ENCODE data around the gene CUL4A. TPM values are rescaled to one million over a fixed set of nuclear protein-coding genes. Genes with fewer than 3 reads are reported as not detected.

The CUL4A gene
- polyA plus RNA-seq, 1 of the 3 experiments (the other 2 are of a cell fraction), result 51.2 TPM

DNA sequence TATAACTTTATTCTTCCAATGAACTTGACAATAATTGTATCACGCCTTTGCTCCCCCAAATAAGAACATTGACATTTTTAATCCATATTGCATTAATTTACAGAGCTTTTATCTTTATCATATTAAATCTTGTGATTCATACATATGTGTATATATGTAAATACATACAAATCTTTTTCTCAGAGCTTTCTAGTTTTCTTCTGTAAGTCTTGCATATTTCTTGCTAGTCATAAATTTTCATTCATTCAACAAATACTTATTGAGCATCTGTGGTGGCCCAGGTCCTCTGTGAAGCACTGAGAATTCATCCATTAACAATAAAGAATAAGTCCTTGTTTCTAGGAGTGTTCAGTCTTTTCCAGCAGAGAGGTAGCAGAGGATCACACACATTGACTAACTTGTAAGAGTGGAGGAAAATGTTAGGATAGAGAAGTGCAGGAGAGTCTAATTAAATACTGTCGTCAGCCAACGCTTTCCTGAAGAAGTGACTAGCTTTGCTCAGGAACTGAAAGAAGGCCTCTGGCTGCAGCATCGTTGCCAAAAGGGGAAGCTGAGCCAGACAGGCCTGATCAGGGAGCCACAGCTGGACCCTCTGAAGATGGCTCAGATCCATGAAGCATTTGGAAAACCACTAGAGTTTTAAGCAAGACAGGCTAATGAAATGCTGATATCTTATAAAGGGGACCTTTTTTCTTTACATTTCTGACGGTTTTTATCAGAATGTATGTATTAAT lies 49.1 kb downstream of the CUL4A start (continued):
- TF ChIP-seq FOXM1 (IDR thresholded peaks at IDR 0.05; ENCODE audit: low read depth), result no peak
- TF ChIP-seq EP300 (IDR thresholded peaks at IDR 0.05; ENCODE audit: borderline replicate concordance in 1 of 2, low read depth in 1 of 2, low read length in 1 of 2), result no peak
- no peak for TF ChIP-seq GABPA (IDR thresholded peaks at IDR 0.05; ENCODE audit: low read depth)
- TF ChIP-seq, protein P1, sequence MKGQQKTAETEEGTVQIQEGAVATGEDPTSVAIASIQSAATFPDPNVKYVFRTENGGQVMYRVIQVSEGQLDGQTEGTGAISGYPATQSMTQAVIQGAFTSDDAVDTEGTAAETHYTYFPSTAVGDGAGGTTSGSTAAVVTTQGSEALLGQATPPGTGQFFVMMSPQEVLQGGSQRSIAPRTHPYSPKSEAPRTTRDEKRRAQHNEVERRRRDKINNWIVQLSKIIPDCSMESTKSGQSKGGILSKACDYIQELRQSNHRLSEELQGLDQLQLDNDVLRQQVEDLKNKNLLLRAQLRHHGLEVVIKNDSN (IDR thresholded peaks at IDR 0.05; ENCODE audit: borderline replicate concordance, low read depth), result no peak
- TF ChIP-seq, protein P2, sequence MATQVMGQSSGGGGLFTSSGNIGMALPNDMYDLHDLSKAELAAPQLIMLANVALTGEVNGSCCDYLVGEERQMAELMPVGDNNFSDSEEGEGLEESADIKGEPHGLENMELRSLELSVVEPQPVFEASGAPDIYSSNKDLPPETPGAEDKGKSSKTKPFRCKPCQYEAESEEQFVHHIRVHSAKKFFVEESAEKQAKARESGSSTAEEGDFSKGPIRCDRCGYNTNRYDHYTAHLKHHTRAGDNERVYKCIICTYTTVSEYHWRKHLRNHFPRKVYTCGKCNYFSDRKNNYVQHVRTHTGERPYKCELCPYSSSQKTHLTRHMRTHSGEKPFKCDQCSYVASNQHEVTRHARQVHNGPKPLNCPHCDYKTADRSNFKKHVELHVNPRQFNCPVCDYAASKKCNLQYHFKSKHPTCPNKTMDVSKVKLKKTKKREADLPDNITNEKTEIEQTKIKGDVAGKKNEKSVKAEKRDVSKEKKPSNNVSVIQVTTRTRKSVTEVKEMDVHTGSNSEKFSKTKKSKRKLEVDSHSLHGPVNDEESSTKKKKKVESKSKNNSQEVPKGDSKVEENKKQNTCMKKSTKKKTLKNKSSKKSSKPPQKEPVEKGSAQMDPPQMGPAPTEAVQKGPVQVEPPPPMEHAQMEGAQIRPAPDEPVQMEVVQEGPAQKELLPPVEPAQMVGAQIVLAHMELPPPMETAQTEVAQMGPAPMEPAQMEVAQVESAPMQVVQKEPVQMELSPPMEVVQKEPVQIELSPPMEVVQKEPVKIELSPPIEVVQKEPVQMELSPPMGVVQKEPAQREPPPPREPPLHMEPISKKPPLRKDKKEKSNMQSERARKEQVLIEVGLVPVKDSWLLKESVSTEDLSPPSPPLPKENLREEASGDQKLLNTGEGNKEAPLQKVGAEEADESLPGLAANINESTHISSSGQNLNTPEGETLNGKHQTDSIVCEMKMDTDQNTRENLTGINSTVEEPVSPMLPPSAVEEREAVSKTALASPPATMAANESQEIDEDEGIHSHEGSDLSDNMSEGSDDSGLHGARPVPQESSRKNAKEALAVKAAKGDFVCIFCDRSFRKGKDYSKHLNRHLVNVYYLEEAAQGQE (IDR thresholded peaks at IDR 0.05; ENCODE audit: low read depth, low read length), result no peak
- no peak for TF ChIP-seq MEF2A (IDR thresholded peaks at IDR 0.05; ENCODE audit: borderline replicate concordance, low read depth)
- TF ChIP-seq RXRA (IDR thresholded peaks at IDR 0.05; ENCODE audit: borderline replicate concordance, low read depth), result no peak
- no peak for TF ChIP-seq RAD21 (IDR thresholded peaks at IDR 0.05; ENCODE audit: low read length)
- TF ChIP-seq TAF1 (IDR thresholded peaks at IDR 0.05; ENCODE audit: borderline replicate concordance, low read depth, low read length), result no peak
- TF ChIP-seq SMC3 (IDR thresholded peaks at IDR 0.05; ENCODE audit: low read depth, low read length), result no peak
- TF ChIP-seq, protein P3, sequence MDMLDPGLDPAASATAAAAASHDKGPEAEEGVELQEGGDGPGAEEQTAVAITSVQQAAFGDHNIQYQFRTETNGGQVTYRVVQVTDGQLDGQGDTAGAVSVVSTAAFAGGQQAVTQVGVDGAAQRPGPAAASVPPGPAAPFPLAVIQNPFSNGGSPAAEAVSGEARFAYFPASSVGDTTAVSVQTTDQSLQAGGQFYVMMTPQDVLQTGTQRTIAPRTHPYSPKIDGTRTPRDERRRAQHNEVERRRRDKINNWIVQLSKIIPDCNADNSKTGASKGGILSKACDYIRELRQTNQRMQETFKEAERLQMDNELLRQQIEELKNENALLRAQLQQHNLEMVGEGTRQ (IDR thresholded peaks at IDR 0.05; ENCODE audit: borderline replicate concordance, low read depth, low read length), result no peak

DNA sequence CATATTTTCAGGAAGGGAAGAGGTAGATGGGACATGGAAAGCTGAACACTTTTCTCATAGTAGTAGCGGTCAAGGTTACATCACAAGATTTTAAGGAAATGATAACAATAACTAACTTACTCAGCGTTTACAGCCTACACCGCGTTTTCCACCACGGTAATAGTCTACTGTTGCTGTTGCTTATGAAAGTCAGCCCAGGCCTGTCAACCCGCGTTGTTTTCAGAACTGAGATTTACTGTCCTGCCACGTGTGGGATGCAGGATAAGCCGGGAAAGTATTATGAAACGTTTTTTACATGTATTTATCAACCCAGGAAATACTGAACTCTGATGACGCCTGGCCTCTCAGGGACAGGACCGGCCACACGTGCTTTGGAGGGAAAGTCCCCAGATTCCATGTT lies 51.6 kb downstream of the CUL4A start:
- 90% methylated on average over 13 of the region's 13 CpGs for WGBS (ENCODE audit: low lambda C conversion rate)
- no peaks in the 10 kb centered on the region for H3K79me2 ChIP-seq (ENCODE audit: insufficient read depth)
- no peaks in the 10 kb centered on the region for H3K4me1 ChIP-seq (ENCODE audit: control insufficient read depth in 1 of 2, insufficient read depth in 2 of 2, low read depth in 1 of 2, low read length in 1 of 2)
- no peak overlapping the region for H3K9ac ChIP-seq
- no peaks in the 10 kb centered on the region for H3K9me2 ChIP-seq
- H3K9me3 ChIP-seq, result no peaks in the 10 kb centered on the region
- no peak overlapping the region for H3K27ac ChIP-seq (ENCODE audit: low read depth in 2 of 2, low read length in 1 of 2)
- TF ChIP-seq, protein P4, sequence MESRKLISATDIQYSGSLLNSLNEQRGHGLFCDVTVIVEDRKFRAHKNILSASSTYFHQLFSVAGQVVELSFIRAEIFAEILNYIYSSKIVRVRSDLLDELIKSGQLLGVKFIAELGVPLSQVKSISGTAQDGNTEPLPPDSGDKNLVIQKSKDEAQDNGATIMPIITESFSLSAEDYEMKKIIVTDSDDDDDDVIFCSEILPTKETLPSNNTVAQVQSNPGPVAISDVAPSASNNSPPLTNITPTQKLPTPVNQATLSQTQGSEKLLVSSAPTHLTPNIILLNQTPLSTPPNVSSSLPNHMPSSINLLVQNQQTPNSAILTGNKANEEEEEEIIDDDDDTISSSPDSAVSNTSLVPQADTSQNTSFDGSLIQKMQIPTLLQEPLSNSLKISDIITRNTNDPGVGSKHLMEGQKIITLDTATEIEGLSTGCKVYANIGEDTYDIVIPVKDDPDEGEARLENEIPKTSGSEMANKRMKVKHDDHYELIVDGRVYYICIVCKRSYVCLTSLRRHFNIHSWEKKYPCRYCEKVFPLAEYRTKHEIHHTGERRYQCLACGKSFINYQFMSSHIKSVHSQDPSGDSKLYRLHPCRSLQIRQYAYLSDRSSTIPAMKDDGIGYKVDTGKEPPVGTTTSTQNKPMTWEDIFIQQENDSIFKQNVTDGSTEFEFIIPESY (IDR thresholded peaks at IDR 0.05; ENCODE audit: borderline replicate concordance, low read depth), result no peak
- TF ChIP-seq EP300 (IDR thresholded peaks at IDR 0.05; ENCODE audit: borderline replicate concordance in 1 of 2, low read depth in 1 of 2, low read length in 1 of 2), result no peak
- no peak for TF ChIP-seq SIN3A (IDR thresholded peaks at IDR 0.05; ENCODE audit: borderline replicate concordance, low read depth, low read length)
- TF ChIP-seq FOSL2 (IDR thresholded peaks at IDR 0.05; ENCODE audit: borderline replicate concordance, low read depth), result no peak
- no peak for TF ChIP-seq FOXM1 (IDR thresholded peaks at IDR 0.05; ENCODE audit: low read depth)
- no peak for TF ChIP-seq RCOR1 (IDR thresholded peaks at IDR 0.05; ENCODE audit: low read length)
- TF ChIP-seq, protein P5, sequence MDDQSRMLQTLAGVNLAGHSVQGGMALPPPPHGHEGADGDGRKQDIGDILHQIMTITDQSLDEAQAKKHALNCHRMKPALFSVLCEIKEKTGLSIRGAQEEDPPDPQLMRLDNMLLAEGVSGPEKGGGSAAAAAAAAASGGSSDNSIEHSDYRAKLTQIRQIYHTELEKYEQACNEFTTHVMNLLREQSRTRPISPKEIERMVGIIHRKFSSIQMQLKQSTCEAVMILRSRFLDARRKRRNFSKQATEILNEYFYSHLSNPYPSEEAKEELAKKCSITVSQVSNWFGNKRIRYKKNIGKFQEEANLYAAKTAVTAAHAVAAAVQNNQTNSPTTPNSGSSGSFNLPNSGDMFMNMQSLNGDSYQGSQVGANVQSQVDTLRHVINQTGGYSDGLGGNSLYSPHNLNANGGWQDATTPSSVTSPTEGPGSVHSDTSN (IDR thresholded peaks at IDR 0.05), result no peak
- TF ChIP-seq MXI1 (IDR thresholded peaks at IDR 0.05; ENCODE audit: low read depth, low read length), result no peak
- no peak for TF ChIP-seq CHD2 (IDR thresholded peaks at IDR 0.05; ENCODE audit: low read length, partially characterized antibody)
- no peak overlapping the region for H3K4me2 ChIP-seq
- H3F3A ChIP-seq (replicated peaks; ENCODE audit: insufficient read depth), result no peaks in the 10 kb centered on the region
- H3K4me3 ChIP-seq (ENCODE audit: low read depth in 2 of 2, low read length in 1 of 2), result no peak overlapping the region
- no peak for DNase-seq
- no peaks in the 10 kb centered on the region for H4K20me1 ChIP-seq (ENCODE audit: insufficient read depth)
- ChIA-PET POLR2A (no interaction called here), CTCF (no interaction called here)
- no peak overlapping the region for H2AFZ ChIP-seq (ENCODE audit: low read depth)
- peaks cover 57 to 69% of the 10 kb centered on the region in 2 experiments for H3K36me3 ChIP-seq (replicated peaks in 1 of 2; ENCODE audit: control insufficient read depth in 1 of 2, insufficient read depth in 2 of 2, low read length in 1 of 2)
- no peaks in the 10 kb centered on the region for H3K27me3 ChIP-seq (ENCODE audit: insufficient read depth)
